Neural progenitor cell (in vitro differentiated cells): Measurements from ENCODE around the gene TULP1. TPM values are rescaled to one million over a fixed set of nuclear protein-coding genes. Genes with fewer than 3 reads are reported as not detected.

ENCODE experiments used
- DNase-seq: peaks from one replicate; pipeline ENCODE4 v3.0.0-alpha.2; 2016; ENCODE audit warnings: low spot score
- H2AFZ ChIP-seq: fragments of 200-600 bp; sonication (generic); replicated peaks from 2 replicates; pipeline ENCODE4 v1.6.1; 2016; ENCODE audit warnings: antibody characterized with exemption
- H3F3A ChIP-seq: fragments of 200-600 bp; sonication (generic); 2 replicates; pipeline ENCODE4 v1.6.1; 2016; ENCODE audit warnings: antibody characterized with exemption, low read depth
- H3K27ac ChIP-seq: fragments of 200-600 bp; sonication (generic); 2 replicates; pipeline ENCODE4 v1.5.1; 2016; ENCODE audit warnings: mild to moderate bottlenecking
- H3K27me3 ChIP-seq: fragments of 200-600 bp; sonication (generic); 2 replicates; pipeline ENCODE4 v1.6.1; 2016; ENCODE audit warnings: mild to moderate bottlenecking, moderate library complexity
- H3K36me3 ChIP-seq: fragments of 200-600 bp; sonication (generic); 2 replicates; pipeline ENCODE4 v1.5.1; 2016
- H3K4me1 ChIP-seq: fragments of 200-600 bp; sonication (generic); 2 replicates; pipeline ENCODE4 v1.6.1; 2016; ENCODE audit warnings: mixed run types
- H3K4me2 ChIP-seq: fragments of 200-600 bp; sonication (generic); 2 replicates; pipeline ENCODE4 v1.6.1; 2016
- H3K4me3 ChIP-seq: fragments of 200-600 bp; sonication (generic); 2 replicates; pipeline ENCODE4 v1.5.1; 2016
- H3K79me2 ChIP-seq: fragments of 200-600 bp; sonication (generic); 2 replicates; pipeline ENCODE4 v1.6.1; 2016; ENCODE audit warnings: low read depth
- H3K9ac ChIP-seq: fragments of 200-600 bp; sonication (generic); 2 replicates; pipeline ENCODE4 v1.6.1; 2016
- H3K9me3 ChIP-seq: fragments of 200-600 bp; sonication (generic); 2 replicates; pipeline ENCODE4 v1.5.1; 2016; ENCODE audit warnings: low read depth
- H4K20me1 ChIP-seq: fragments of 200-600 bp; sonication (generic); 2 replicates; pipeline ENCODE4 v1.6.1; 2016; ENCODE audit warnings: low read depth
- H3K27ac Mint-ChIP-seq: 3 replicates; pipeline ENCODE4 v1.8.0; 2021; ENCODE audit warnings: mixed read lengths
- H3K27me3 Mint-ChIP-seq: 2 replicates; pipeline ENCODE4 v1.8.0; 2022; ENCODE audit warnings: low read depth, mild to moderate bottlenecking, inconsistent platforms, moderate library complexity, mixed read lengths; ENCODE audit not compliant: insufficient read depth
- H3K36me3 Mint-ChIP-seq: 3 replicates; pipeline ENCODE4 v1.8.0; 2021; ENCODE audit warnings: mixed read lengths
- H3K4me1 Mint-ChIP-seq: 3 replicates; pipeline ENCODE4 v1.8.0; 2021; ENCODE audit warnings: mixed read lengths
- H3K4me3 Mint-ChIP-seq: 3 replicates; pipeline ENCODE4 v1.8.0; 2021; ENCODE audit warnings: mild to moderate bottlenecking, moderate library complexity, mixed read lengths
- H3K9me3 Mint-ChIP-seq: 3 replicates; pipeline ENCODE4 v1.8.0; 2020; ENCODE audit warnings: mixed read lengths
- CTCF ChIP-seq: fragments of 200-600 bp; sonication (generic); IDR thresholded peaks from 2 replicates; pipeline ENCODE4 v1.5.1; 2017; ENCODE audit warnings: antibody characterized with exemption, mild to moderate bottlenecking
- EZH2 ChIP-seq: fragments of 200-600 bp; sonication (generic); IDR thresholded peaks from 2 replicates; pipeline ENCODE4 v1.6.1; 2017; ENCODE audit warnings: antibody characterized with exemption, mild to moderate bottlenecking, moderate library complexity
- EZH2phosphoT487 ChIP-seq: fragments of 200-600 bp; sonication (generic); IDR thresholded peaks from 2 replicates; pipeline ENCODE4 v1.6.1; 2017; ENCODE audit warnings: antibody characterized with exemption
- total RNA-seq: library from RNA; depleted of rRNA; stranded (reverse); fragments of >200 nt; gene quantifications from 2 replicates; pipeline ENCODE4 v1.2.3, GENCODE V29; 2015; ENCODE audit warnings: low replicate concordance

TULP1 gene
- total RNA-seq, 1 donor from 2014 or later = not detected

- Histone ChIP-seq H3K27me3 (no peaks in the 10 kb centered on the region), H3K36me3 (no peaks in the 10 kb centered on the region), H2AFZ (no peak overlapping the region), H3K27ac (no peak overlapping the region), H3K9me3 (no peaks in the 10 kb centered on the region), H3K4me1 (peaks cover 16% of the 10 kb centered on the region), H3K79me2 (no peaks in the 10 kb centered on the region), H3F3A (peaks cover 6% of the 10 kb centered on the region), H3K4me3 (no peak overlapping the region), H3K4me2 (no peak overlapping the region), H4K20me1 (no peaks in the 10 kb centered on the region), H3K9ac (no peak overlapping the region)
- no peak for DNase-seq
- H3K9me3 Mint-ChIP-seq = no peaks in the 10 kb centered on the region
- peaks cover 16% of the 10 kb centered on the region for H3K27me3 Mint-ChIP-seq
- H3K36me3 Mint-ChIP-seq = no peaks in the 10 kb centered on the region
- peaks cover 16% of the 10 kb centered on the region for H3K4me1 Mint-ChIP-seq
- TF ChIP-seq EZH2phosphoT487 = no peak
- TF ChIP-seq EZH2 = no peak
- TF ChIP-seq CTCF = no peak
- H3K4me3 Mint-ChIP-seq = no peak overlapping the region
- no peak overlapping the region for H3K27ac Mint-ChIP-seq
Measured at GRCh38 chr6:35514587-35514986, 1.9 kb upstream of the TULP1 start.

GRCh38 chr6:35512006-35512405 is 690 bp downstream of the TULP1 start:
- peaks cover 35% of the 10 kb centered on the region for H3K4me1 Mint-ChIP-seq
- H3F3A ChIP-seq = peaks cover 13% of the 10 kb centered on the region
- no peak overlapping the region for H3K9ac ChIP-seq
- peaks cover 18% of the 10 kb centered on the region for H3K27me3 Mint-ChIP-seq
- peak overlapping the region; percentile 60 for H3K27ac Mint-ChIP-seq
- peak overlapping the region; percentile 57 for H3K4me2 ChIP-seq
- no peaks in the 10 kb centered on the region for H3K36me3 Mint-ChIP-seq
- DNase-seq = no peak
- H3K27ac ChIP-seq = no peak overlapping the region
- no peaks in the 10 kb centered on the region for H3K9me3 ChIP-seq
- H3K27me3 ChIP-seq = no peaks in the 10 kb centered on the region
- H3K9me3 Mint-ChIP-seq = no peaks in the 10 kb centered on the region
- no peak for TF ChIP-seq EZH2phosphoT487
- no peak for TF ChIP-seq EZH2
- TF ChIP-seq CTCF = no peak
- H3K4me3 Mint-ChIP-seq = no peak overlapping the region
- no peaks in the 10 kb centered on the region for H3K36me3 ChIP-seq
- no peaks in the 10 kb centered on the region for H4K20me1 ChIP-seq
- H3K79me2 ChIP-seq = no peaks in the 10 kb centered on the region
- H3K4me3 ChIP-seq = no peak overlapping the region
- H2AFZ ChIP-seq = no peak overlapping the region
- peaks cover 38% of the 10 kb centered on the region for H3K4me1 ChIP-seq

- H3K4me1 ChIP-seq = peaks cover 38% of the 10 kb centered on the region
- H3K4me2 ChIP-seq = peak overlapping the region; percentile 57
- Mint-ChIP-seq H3K36me3 (no peaks in the 10 kb centered on the region), H3K9me3 (no peaks in the 10 kb centered on the region), H3K4me3 (no peak overlapping the region), H3K4me1 (peaks cover 38% of the 10 kb centered on the region), H3K27me3 (peaks cover 19% of the 10 kb centered on the region), H3K27ac (no peak overlapping the region)
- no peak overlapping the region for H3K9ac ChIP-seq
- H3K27ac ChIP-seq = no peak overlapping the region
- no peaks in the 10 kb centered on the region for H3K79me2 ChIP-seq
- no peak for DNase-seq
- TF ChIP-seq EZH2phosphoT487 (no peak), CTCF (no peak), EZH2 (no peak)
- no peaks in the 10 kb centered on the region for H3K36me3 ChIP-seq
- no peak overlapping the region for H3K4me3 ChIP-seq
- H3K9me3 ChIP-seq = no peaks in the 10 kb centered on the region
- H4K20me1 ChIP-seq = no peaks in the 10 kb centered on the region
- H2AFZ ChIP-seq = no peak overlapping the region
- peaks cover under 1% of the 10 kb centered on the region for H3K27me3 ChIP-seq
- H3F3A ChIP-seq = peaks cover 11% of the 10 kb centered on the region
Measured at GRCh38 chr6:35511562-35511941, 1.1 kb downstream of the TULP1 start.
